Measurements from ENCODE around the gene FGR.

Gene FGR

DNA sequence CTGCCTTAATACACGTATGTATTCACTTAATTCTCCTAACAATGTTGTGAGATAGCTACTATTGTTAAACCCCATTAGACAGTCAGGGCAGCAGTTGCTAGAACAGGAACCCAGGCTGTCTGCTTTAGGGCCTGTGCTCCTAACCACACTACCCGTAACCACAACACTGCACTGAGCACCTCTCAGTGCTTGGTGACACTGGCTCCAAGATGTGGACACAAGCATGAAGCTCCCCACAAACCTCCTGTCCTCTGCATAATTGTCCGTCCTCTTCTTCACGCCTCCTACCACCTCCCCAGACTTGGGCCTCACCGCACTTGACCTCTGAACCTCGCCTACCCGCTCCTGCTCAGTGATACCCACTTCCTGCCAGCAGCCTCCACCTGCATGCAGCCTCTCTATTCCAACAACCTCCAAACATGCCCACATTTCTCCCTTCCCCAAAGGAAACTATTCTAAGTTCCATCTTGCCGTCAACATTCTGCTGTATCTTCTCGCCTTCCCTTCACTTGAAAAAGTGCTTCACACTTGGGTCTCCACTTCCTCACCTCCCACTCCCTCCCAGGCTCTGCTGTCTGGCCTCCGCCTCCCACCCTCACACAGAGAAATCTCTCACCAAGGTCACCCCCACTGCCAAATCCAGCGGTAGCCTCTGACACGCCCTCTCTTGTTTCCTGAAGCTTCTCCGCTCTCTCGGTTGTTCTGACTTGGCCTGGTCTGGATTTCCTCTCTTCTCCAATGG is 16.5 kb downstream of the FGR start:
- H3K4me3 ChIP-seq (ENCODE audit: low read depth, low read length) = no peak overlapping the region
- TF ChIP-seq CTCF (IDR thresholded peaks at IDR 0.05; ENCODE audit: insufficient read depth, low read depth, low read length, missing control alignments) = no peak
- DNase-seq (ENCODE audit: low read depth) = peak; percentile 59

- H3K4me3 ChIP-seq (ENCODE audit: low read depth, low read length) = no peak overlapping the region
- DNase-seq (ENCODE audit: low read depth) = no peak
- TF ChIP-seq CTCF (IDR thresholded peaks at IDR 0.05; ENCODE audit: insufficient read depth, low read depth, low read length, missing control alignments) = no peak
Observed at GRCh38 chr1:27617420-27617819, 17.6 kb downstream of the FGR start.

DNA sequence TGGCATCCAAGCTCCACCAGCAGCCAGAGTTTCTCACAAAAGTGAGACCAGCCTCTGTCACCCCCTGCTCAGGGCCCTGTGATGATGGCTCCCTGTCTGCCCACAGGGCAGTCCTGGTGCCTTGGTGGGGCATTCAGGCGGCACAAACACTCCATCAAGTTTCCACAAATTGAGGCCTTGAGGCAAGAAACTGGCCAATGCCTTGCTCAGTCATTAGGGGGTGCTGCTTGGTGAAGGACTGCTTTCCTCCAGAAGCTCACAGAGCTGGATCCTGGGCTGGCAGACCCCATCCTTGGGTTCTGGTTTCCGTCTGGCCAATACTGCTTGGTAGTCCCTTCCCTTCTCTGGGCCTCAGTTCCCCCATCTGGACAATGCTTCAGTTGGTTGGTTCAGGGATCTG is 18.5 kb downstream of the FGR start:
- TF ChIP-seq CTCF (IDR thresholded peaks at IDR 0.05; ENCODE audit: insufficient read depth, low read depth, low read length, missing control alignments) = peak; percentile 10
- H3K4me3 ChIP-seq (ENCODE audit: low read depth, low read length) = no peak overlapping the region
- DNase-seq (ENCODE audit: low read depth) = no peak

GRCh38 chr1:27615346-27616192 is 19.4 kb downstream of the FGR start:
- H3K4me3 ChIP-seq (ENCODE audit: low read depth, low read length) = no peak overlapping the region
- no peak for TF ChIP-seq CTCF (IDR thresholded peaks at IDR 0.05; ENCODE audit: insufficient read depth, low read depth, low read length, missing control alignments)
- DNase-seq (ENCODE audit: low read depth) = no peak

DNA sequence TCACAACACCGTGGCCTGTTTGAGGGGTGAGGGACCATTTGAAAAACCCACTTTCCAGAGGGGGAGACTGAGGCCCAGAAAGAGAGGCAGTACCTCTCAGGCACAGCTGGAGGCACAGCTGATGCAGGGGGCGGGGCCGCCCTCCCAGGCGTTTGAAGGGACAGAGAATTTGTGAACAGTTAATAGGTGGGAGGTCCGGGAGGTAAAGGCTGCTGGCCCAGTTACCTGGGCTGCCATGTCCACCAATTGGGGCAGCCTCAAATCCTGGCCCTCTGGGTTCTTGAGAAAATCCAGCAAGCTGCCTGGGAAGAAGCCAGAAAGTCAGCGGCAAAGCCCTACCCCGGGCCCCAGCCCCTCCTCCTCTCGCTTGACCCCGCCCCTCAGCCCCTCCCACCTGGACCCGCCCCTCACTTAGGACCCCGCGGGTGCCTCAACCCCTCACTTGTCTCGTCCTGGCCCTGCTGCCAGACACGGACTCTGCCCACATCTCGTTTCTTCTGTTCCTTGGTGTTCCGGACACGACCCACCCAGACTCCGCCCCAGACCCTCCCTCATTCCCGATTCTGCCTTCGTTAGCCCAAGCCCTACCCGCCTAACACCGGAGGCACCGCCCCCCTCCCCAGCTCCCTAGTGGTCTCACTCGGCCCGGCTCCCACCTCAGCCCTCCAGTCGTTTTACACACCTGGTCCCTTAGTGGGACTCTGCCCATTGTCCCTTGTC is 20.2 kb downstream of the FGR start:
- DNase-seq (ENCODE audit: low read depth) = no peak
- H3K4me3 ChIP-seq (ENCODE audit: low read depth, low read length) = no peak overlapping the region
- no peak for TF ChIP-seq CTCF (IDR thresholded peaks at IDR 0.05; ENCODE audit: insufficient read depth, low read depth, low read length, missing control alignments)

DNA sequence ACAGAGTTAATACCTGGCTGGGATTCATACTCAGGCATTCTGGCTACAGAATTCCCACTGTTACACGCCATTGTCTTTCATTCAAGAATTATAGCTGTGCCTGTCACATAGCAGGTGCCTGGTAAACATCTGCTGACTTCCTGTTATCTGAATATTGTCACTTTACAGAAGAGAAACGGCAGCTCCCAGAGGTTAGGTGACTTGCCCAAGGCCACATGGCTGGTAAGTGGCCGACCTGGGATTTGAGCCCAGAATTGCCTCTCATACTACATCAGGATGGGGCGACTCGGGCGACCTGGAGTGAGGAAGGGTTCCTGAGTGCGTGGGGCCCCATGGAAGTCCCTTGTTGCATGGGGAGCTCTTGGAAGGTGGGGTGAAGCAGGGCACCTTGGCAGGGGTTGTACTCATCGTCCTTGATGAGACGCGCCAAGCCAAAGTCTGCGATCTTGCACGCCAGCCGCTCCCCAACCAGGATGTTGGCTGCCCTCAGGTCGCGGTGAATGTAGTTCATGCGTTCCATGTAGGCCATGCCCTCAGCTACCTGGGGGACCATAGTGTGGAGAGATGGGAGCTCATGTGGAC is 20.9 kb downstream of the FGR start:
- H3K4me3 ChIP-seq (ENCODE audit: low read depth, low read length) = no peak overlapping the region
- DNase-seq (ENCODE audit: low read depth) = no peak
- TF ChIP-seq CTCF (IDR thresholded peaks at IDR 0.05; ENCODE audit: insufficient read depth, low read depth, low read length, missing control alignments) = no peak
